IMR-90 (cell line): ENCODE data around the gene TRPM3. TPM values are rescaled to one million over a fixed set of nuclear protein-coding genes. Genes with fewer than 3 reads are reported as not detected.

Source experiments
- ATAC-seq: fragments of 200-7000 bp; cut with Tn5 transposase; 2 replicates; pipeline ENCODE4 v1.9.1; 2020; ENCODE audit warnings: low read depth, mild to moderate bottlenecking, moderate library complexity
- BruUV-seq: library from RNA; stranded (reverse); fragments of 400-500 nt; replicated peaks from 2 replicates; lab custom pipeline; 2021; lab: Mats Ljungman, UMichigan
- CTCF ChIA-PET: fragments of 300-600 bp; formaldehyde crosslinking; extraction: SDS; loops from one replicate; lab custom pipeline; 2021; ENCODE audit warnings: antibody characterized with exemption; lab: Yijun Ruan, JAX
- POLR2A ChIA-PET: fragments of 300-600 bp; sonication (Branson Sonifier 250); formaldehyde crosslinking; loops from one replicate; lab custom pipeline; 2022; ENCODE audit warnings: antibody characterized with exemption; ENCODE audit not compliant: unreplicated experiment; lab: Charles Lee
- DNase-seq: peaks from one replicate; pipeline ENCODE4 v3.0.0; 2013
- H2AFZ ChIP-seq: replicated peaks from 2 replicates; pipeline ENCODE3; 2013; ENCODE audit warnings: low read length, mild to moderate bottlenecking; ENCODE audit not compliant: poor library complexity
- H2AK5ac ChIP-seq: 2 replicates; pipeline ENCODE4 v1.6.1; 2013; ENCODE audit warnings: low read depth, low read length, inconsistent platforms
- H2AK9ac ChIP-seq: replicated peaks from 2 replicates; pipeline ENCODE3; 2013; ENCODE audit warnings: mild to moderate bottlenecking, low read depth, low read length, moderate library complexity; ENCODE audit not compliant: poor library complexity
- H2BK120ac ChIP-seq: 2 replicates; pipeline ENCODE4 v1.6.1; 2013; ENCODE audit warnings: low read depth, low read length, inconsistent platforms
- H2BK15ac ChIP-seq: 3 replicates; pipeline ENCODE4 v1.6.1; 2013; ENCODE audit warnings: low read depth, low read length, inconsistent platforms
- H2BK20ac ChIP-seq: 2 replicates; pipeline ENCODE4 v1.6.1; 2013; ENCODE audit warnings: low read depth, mild to moderate bottlenecking, inconsistent platforms, low read length, moderate library complexity
- H2BK5ac ChIP-seq: 2 replicates; pipeline ENCODE4 v1.6.1; 2013; ENCODE audit warnings: mild to moderate bottlenecking, low read depth, low read length, inconsistent platforms; ENCODE audit not compliant: poor library complexity, severe bottlenecking
- H3K14ac ChIP-seq: replicated peaks from 2 replicates; pipeline ENCODE4 v1.6.1; 2013; ENCODE audit warnings: low read depth, low read length, inconsistent platforms
- H3K18ac ChIP-seq: 2 replicates; pipeline ENCODE4 v1.6.1; 2013; ENCODE audit warnings: low read depth, low read length, control low read depth
- H3K23ac ChIP-seq: 2 replicates; pipeline ENCODE4 v1.6.1; 2013; ENCODE audit warnings: low read depth, low read length, inconsistent platforms
- H3K27ac ChIP-seq: 2 replicates; pipeline ENCODE4 v1.5.1; 2013; ENCODE audit warnings: mild to moderate bottlenecking, control low read depth, low read length; ENCODE audit not compliant: insufficient read depth
- H3K27me3 ChIP-seq: 2 replicates; pipeline ENCODE4 v1.6.1; 2013; ENCODE audit warnings: low read length; ENCODE audit not compliant: control insufficient read depth, insufficient read depth
- H3K36me3 ChIP-seq: 2 replicates; pipeline ENCODE4 v1.6.1; 2013; ENCODE audit warnings: low read length, mixed read lengths; ENCODE audit not compliant: control insufficient read depth, insufficient read depth
- H3K4ac ChIP-seq: 2 replicates; pipeline ENCODE4 v1.6.1; 2013; ENCODE audit warnings: low read depth, low read length, inconsistent platforms
- H3K4me1 ChIP-seq: 2 replicates; pipeline ENCODE4 v1.6.1; 2013; ENCODE audit warnings: low read length, mixed read lengths; ENCODE audit not compliant: control insufficient read depth, insufficient read depth
- H3K4me2 ChIP-seq: 2 replicates; pipeline ENCODE4 v1.6.1; 2013; ENCODE audit warnings: low read depth, mild to moderate bottlenecking, control low read depth, low read length, moderate library complexity
- H3K4me3 ChIP-seq: 2 replicates; pipeline ENCODE4 v1.5.1; 2013; ENCODE audit warnings: low read depth, mild to moderate bottlenecking, control low read depth, low read length, moderate library complexity; ENCODE audit not compliant: insufficient read depth
- H3K56ac ChIP-seq: 2 replicates; pipeline ENCODE4 v1.6.1; 2013; ENCODE audit warnings: low read length, inconsistent platforms; ENCODE audit not compliant: insufficient read depth; ENCODE audit errors: extremely low read depth
- H3K79me1 ChIP-seq, 2 experiments: 2 replicates each; pipeline ENCODE4 v1.6.1; 2013; ENCODE audit warnings: low read length in 2 of 2, inconsistent platforms in 1 of 2, low read depth in 1 of 2
- H3K9ac ChIP-seq: 2 replicates; pipeline ENCODE4 v1.6.1; 2013; ENCODE audit warnings: low read depth, low read length, control low read depth
- H3K9me1 ChIP-seq: 2 replicates; pipeline ENCODE4 v1.6.1; 2013; ENCODE audit warnings: low read length, inconsistent platforms; ENCODE audit not compliant: insufficient read depth
- H3K9me3 ChIP-seq: 2 replicates; pipeline ENCODE4 v1.6.1; 2013; ENCODE audit warnings: low read length; ENCODE audit not compliant: control insufficient read depth, insufficient read depth
- H4K20me1 ChIP-seq: 2 replicates; pipeline ENCODE4 v1.6.1; 2013; ENCODE audit warnings: low read length, inconsistent platforms; ENCODE audit not compliant: insufficient read depth
- H4K5ac ChIP-seq: 2 replicates; pipeline ENCODE4 v1.6.1; 2013; ENCODE audit warnings: mild to moderate bottlenecking, low read depth, low read length, control low read depth
- H4K8ac ChIP-seq, 2 experiments: 2 replicates each; pipeline ENCODE4 v1.6.1; 2013; ENCODE audit warnings: low read depth in 2 of 2, low read length in 2 of 2, control low read depth in 1 of 2, inconsistent platforms in 1 of 2
- H4K91ac ChIP-seq: 2 replicates; pipeline ENCODE4 v1.6.1; 2013; ENCODE audit warnings: low read depth, low read length, inconsistent platforms; ENCODE audit not compliant: insufficient read depth
- ELK1 ChIP-seq: fragments of 150-350 bp; IDR thresholded peaks from 2 replicates; pipeline ENCODE4 v1.6.1; 2016; ENCODE audit warnings: low read depth, mild to moderate bottlenecking, low read length, moderate library complexity, borderline replicate concordance
- NFE2L2 ChIP-seq: fragments of 150-350 bp; IDR thresholded peaks from 2 replicates; pipeline ENCODE4 v1.6.1; 2016; ENCODE audit warnings: low read depth, mild to moderate bottlenecking, low read length
- POLR2A ChIP-seq: IDR thresholded peaks from 2 replicates; pipeline ENCODE4 v1.6.1; 2012; ENCODE audit warnings: mild to moderate bottlenecking, low read depth, low read length
- WGBS, 2 experiments: methylation state at CpG; one replicate each; pipeline versions ENCODE4 v1.1.5 to v1.1.7; 2013; ENCODE audit warnings: missing lambda C conversion rate in 2 of 2; ENCODE audit not compliant: insufficient read length in 1 of 2; ENCODE audit errors: extremely low coverage in 2 of 2; 5-methylcytosine and 5-hydroxymethylcytosine counted together
- dilution Hi-C: fragments of 300-500 bp; cut with HindIII; formaldehyde crosslinking; loops from one replicate; pipeline ENCODE4 v1.14.3; 2018; ENCODE audit warnings: low sequenced_read_pairs; ENCODE audit not compliant: unreplicated experiment
- in situ Hi-C: fragments of 300-500 bp; cut with MboI; formaldehyde crosslinking; loops from 3 replicates; pipeline ENCODE4 v1.14.3; 2019; ENCODE audit warnings: low sequenced_read_pairs, inconsistent platforms, mixed read lengths
- intact Hi-C: fragments of 100-400 bp; cut with micrococcal nuclease; formaldehyde crosslinking; loops from 2 replicates; pipeline ENCODE4 v1.10.0; 2022
- polyA plus RNA-seq, 3 experiments: library from polyadenylated mRNA; depleted of rRNA; stranded (reverse); fragments of >200 nt; gene quantifications; 2 replicates each; pipeline ENCODE4 v1.2.3, GENCODE V29; 2012; ENCODE audit warnings: low replicate concordance in 1 of 3
- total RNA-seq: library from RNA; depleted of rRNA; stranded (reverse); fragments of >200 nt; gene quantifications from 2 replicates; pipeline ENCODE4 v1.2.3, GENCODE V29; 2012
- TF ChIP-seq, protein P1 (sequence below): fragments of 150-350 bp; IDR thresholded peaks from 2 replicates; pipeline ENCODE4 v1.6.1; 2017; ENCODE audit warnings: mild to moderate bottlenecking, antibody characterized with exemption, low read length, low read depth

The TRPM3 gene
- total and polyA plus RNA-seq, 2 of the 4 experiments (the other 2 are of a cell fraction): not detected

GRCh38 chr9:71094708-71095251, 26.6 kb downstream of the TRPM3 start:
- Histone ChIP-seq H3K9me3 (no peaks in the 10 kb centered on the region), H4K8ac (no peak overlapping the region), H2AK5ac (no peak overlapping the region), H2AK9ac (no peak overlapping the region), H3K27ac (no peak overlapping the region), H2BK120ac (no peak overlapping the region), H3K18ac (no peak overlapping the region), H3K27me3 (no peaks in the 10 kb centered on the region), H3K56ac (no peak overlapping the region), H4K5ac (no peak overlapping the region), H3K79me1 (no peaks in the 10 kb centered on the region), H3K4ac (no peak overlapping the region), H2BK20ac (no peak overlapping the region), H2BK5ac (no peak overlapping the region), H3K4me2 (no peak overlapping the region), H3K36me3 (no peaks in the 10 kb centered on the region), H2AFZ (no peak overlapping the region), H2BK15ac (no peak overlapping the region), H3K9ac (no peak overlapping the region), H3K4me1 (no peaks in the 10 kb centered on the region), H3K9me1 (no peaks in the 10 kb centered on the region; the same call in 1 of the 2 replicates), H3K23ac (no peak overlapping the region), H4K91ac (no peak overlapping the region), H4K20me1 (no peaks in the 10 kb centered on the region), H3K14ac (no peak overlapping the region), H3K4me3 (no peak overlapping the region)
- no TSS peak for BruUV-seq
- in situ Hi-C loops (no loop called here), intact Hi-C loops (no loop called here), dilution Hi-C loops (no loop called here)
- no peak for DNase-seq
- WGBS, 2 experiments: no CpG with 5 or more reads among the region's 4 CpGs
- ChIA-PET POLR2A (no interaction called here), CTCF (no interaction called here)
- TF ChIP-seq ELK1: no peak
- TF ChIP-seq, protein P1, sequence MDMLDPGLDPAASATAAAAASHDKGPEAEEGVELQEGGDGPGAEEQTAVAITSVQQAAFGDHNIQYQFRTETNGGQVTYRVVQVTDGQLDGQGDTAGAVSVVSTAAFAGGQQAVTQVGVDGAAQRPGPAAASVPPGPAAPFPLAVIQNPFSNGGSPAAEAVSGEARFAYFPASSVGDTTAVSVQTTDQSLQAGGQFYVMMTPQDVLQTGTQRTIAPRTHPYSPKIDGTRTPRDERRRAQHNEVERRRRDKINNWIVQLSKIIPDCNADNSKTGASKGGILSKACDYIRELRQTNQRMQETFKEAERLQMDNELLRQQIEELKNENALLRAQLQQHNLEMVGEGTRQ: no peak
- no peak for TF ChIP-seq POLR2A
- no peak for TF ChIP-seq NFE2L2
- ATAC-seq: no peak
